Keratinocyte (primary cell): ENCODE measurements around the gene SLC44A5. TPM values are rescaled to one million over a fixed set of nuclear protein-coding genes. Genes with fewer than 3 reads are reported as not detected.

Source experiments
- DNase-seq: peaks from one replicate; pipeline ENCODE4 v3.0.0-alpha.2; 2011; ENCODE audit warnings: low read depth, missing footprints, low spot score
- FAIRE-seq: peaks from 2 replicates; lab custom pipeline; 2011; peaks lifted over from hg19 to GRCh38; lab: Jason Lieb, UNC
- H2AFZ ChIP-seq: 2 replicates; pipeline ENCODE4 v1.6.0; 2012; ENCODE audit warnings: low read length, control low read depth, inconsistent platforms; ENCODE audit not compliant: control insufficient read depth
- H3K27ac ChIP-seq: 2 replicates; pipeline ENCODE4 v1.5.1; 2011; ENCODE audit warnings: low read length; ENCODE audit not compliant: control insufficient read depth, insufficient read depth
- H3K27me3 ChIP-seq: 3 replicates; pipeline ENCODE4 v1.6.0; 2011; ENCODE audit warnings: low read length; ENCODE audit not compliant: control insufficient read depth, insufficient read depth; ENCODE audit errors: extremely low read depth
- H3K36me3 ChIP-seq, 2 experiments: 2 replicates in 1 of 2; 3 replicates in 1 of 2; pipeline ENCODE4 v1.5.1; 2011; ENCODE audit warnings: low read length in 2 of 2, mild to moderate bottlenecking in 1 of 2; ENCODE audit not compliant: control insufficient read depth in 2 of 2, insufficient read depth in 2 of 2; ENCODE audit errors: extremely low read depth in 1 of 2
- H3K4me1 ChIP-seq: 3 replicates; pipeline ENCODE4 v1.5.1; 2011; ENCODE audit warnings: low read length; ENCODE audit not compliant: control insufficient read depth, insufficient read depth; ENCODE audit errors: extremely low read depth
- H3K4me2 ChIP-seq: 3 replicates; pipeline ENCODE4 v1.6.0; 2011; ENCODE audit warnings: low read depth, low read length; ENCODE audit not compliant: control insufficient read depth, insufficient read depth; ENCODE audit errors: extremely low read depth
- H3K4me3 ChIP-seq, 3 experiments: fragments of 200-600 bp in 1 of 3; sonication (generic) in 1 of 3; 2 replicates in 2 of 3; 3 replicates in 1 of 3; pipeline ENCODE4 v1.5.1; 2011 to 2016; ENCODE audit warnings: low read length in 3 of 3, mild to moderate bottlenecking in 3 of 3, control low read depth in 2 of 3, inconsistent platforms in 1 of 3, low read depth in 1 of 3, mixed read lengths in 1 of 3, mixed run types in 1 of 3, moderate library complexity in 1 of 3; ENCODE audit not compliant: control insufficient read depth in 2 of 3, insufficient read depth in 2 of 3; ENCODE audit errors: extremely low read depth in 1 of 3
- H3K79me2 ChIP-seq: 2 replicates; pipeline ENCODE4 v1.6.0; 2012; ENCODE audit warnings: low read length; ENCODE audit not compliant: control insufficient read depth, insufficient read depth
- H3K9ac ChIP-seq: 3 replicates; pipeline ENCODE4 v1.6.0; 2011; ENCODE audit warnings: low read length; ENCODE audit not compliant: control insufficient read depth, insufficient read depth; ENCODE audit errors: extremely low read depth
- H3K9me1 ChIP-seq: 3 replicates; pipeline ENCODE4 v1.6.0; 2011; ENCODE audit warnings: low read length; ENCODE audit not compliant: control insufficient read depth, insufficient read depth; ENCODE audit errors: extremely low read depth
- H3K9me3 ChIP-seq: 2 replicates; pipeline ENCODE4 v1.5.1; 2012; ENCODE audit warnings: low read depth, low read length; ENCODE audit not compliant: control insufficient read depth
- H4K20me1 ChIP-seq: 3 replicates; pipeline ENCODE4 v1.6.0; 2011; ENCODE audit warnings: low read length; ENCODE audit not compliant: control insufficient read depth, insufficient read depth; ENCODE audit errors: extremely low read depth
- CTCF ChIP-seq, 3 experiments: IDR thresholded peaks in 1 of 3; conservative IDR thresholded peaks in 1 of 3; optimal IDR thresholded peaks in 1 of 3; 2 replicates in 2 of 3; 3 replicates in 1 of 3; pipeline versions ENCODE3 to v1.5.1; 2011; ENCODE audit warnings: low read length in 3 of 3, mild to moderate bottlenecking in 3 of 3, moderate library complexity in 2 of 3, control low read depth in 1 of 3, inconsistent platforms in 1 of 3; ENCODE audit not compliant: insufficient read depth in 2 of 3; ENCODE audit errors: extremely low read depth in 1 of 3
- EZH2 ChIP-seq: IDR thresholded peaks from one replicate; pipeline ENCODE4 v1.6.1; 2012; ENCODE audit warnings: inconsistent platforms, mild to moderate bottlenecking, low read length, moderate library complexity
- dilution Hi-C: fragments of 300-500 bp; cut with MboI; formaldehyde crosslinking; loops from one replicate; pipeline ENCODE4 v1.7.0; 2020; ENCODE audit warnings: low sequenced_read_pairs; ENCODE audit not compliant: extremely low pct_ligation_motif_present
- polyA plus RNA-seq, 5 experiments: library from polyadenylated mRNA; depleted of rRNA in 3 of 5; stranded (reverse) in 3 of 5; stranded (forward) in 1 of 5; unstranded in 1 of 5; fragments of >200 nt; gene quantifications; 1 replicate in 1 of 5; 2 replicates in 3 of 5; 3 replicates in 1 of 5; pipeline versions ENCODE4 v1.2.1 to v1.2.3, GENCODE V29; 2011 to 2012; ENCODE audit warnings: missing spikeins in 2 of 5, low read depth in 1 of 5, low replicate concordance in 1 of 5

Gene SLC44A5
- polyA plus RNA-seq, 1 donor (not counting 4 experiments of a cell fraction or from before 2014, with no cell fraction given): 0.72 TPM

DNA sequence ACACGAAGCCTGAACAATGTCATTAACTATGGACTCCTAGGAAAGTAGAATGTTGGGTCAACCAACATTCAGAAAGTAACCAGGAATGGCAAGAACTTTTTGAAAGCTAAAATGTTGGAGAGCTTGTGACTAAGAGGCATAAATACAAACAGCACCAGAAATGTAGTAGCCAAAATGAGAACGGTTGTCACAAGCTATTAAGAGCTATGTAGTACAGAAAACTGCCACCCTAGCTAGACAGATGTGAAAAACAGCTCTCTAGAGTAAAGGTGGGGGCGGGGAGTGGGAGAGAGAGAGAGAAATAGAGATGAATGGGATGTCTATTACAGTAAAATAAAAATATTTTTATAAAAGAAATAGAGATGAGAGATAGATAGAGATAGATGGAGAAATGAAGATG lies 35.1 kb downstream of the SLC44A5 start:
- no peaks in the 10 kb centered on the region for H3K36me3 ChIP-seq
- no peaks in the 10 kb centered on the region for H3K9me1 ChIP-seq
- no peak overlapping the region for H3K27ac ChIP-seq
- no peak overlapping the region for H3K4me2 ChIP-seq
- DNase-seq: no peak
- H2AFZ ChIP-seq: no peak overlapping the region
- no peak for FAIRE-seq
- no peak overlapping the region for H3K9ac ChIP-seq
- no peak for TF ChIP-seq EZH2
- no peak for TF ChIP-seq CTCF (optimal IDR thresholded peaks at IDR 0.05 in 1 of 3, IDR thresholded peaks at IDR 0.05 in 1 of 3, conservative IDR thresholded peaks at IDR 0.05 in 1 of 3; ENCODE audit: extremely low read depth in 1 of 3, insufficient read depth in 2 of 3, low read length in 3 of 3)
- H3K9me3 ChIP-seq: no peaks in the 10 kb centered on the region
- dilution Hi-C loops: no loop called here
- no peaks in the 10 kb centered on the region for H3K4me1 ChIP-seq
- no peaks in the 10 kb centered on the region for H3K27me3 ChIP-seq
- no peak overlapping the region for H3K4me3 ChIP-seq
- no peaks in the 10 kb centered on the region for H3K79me2 ChIP-seq
- H4K20me1 ChIP-seq: no peaks in the 10 kb centered on the region

DNA sequence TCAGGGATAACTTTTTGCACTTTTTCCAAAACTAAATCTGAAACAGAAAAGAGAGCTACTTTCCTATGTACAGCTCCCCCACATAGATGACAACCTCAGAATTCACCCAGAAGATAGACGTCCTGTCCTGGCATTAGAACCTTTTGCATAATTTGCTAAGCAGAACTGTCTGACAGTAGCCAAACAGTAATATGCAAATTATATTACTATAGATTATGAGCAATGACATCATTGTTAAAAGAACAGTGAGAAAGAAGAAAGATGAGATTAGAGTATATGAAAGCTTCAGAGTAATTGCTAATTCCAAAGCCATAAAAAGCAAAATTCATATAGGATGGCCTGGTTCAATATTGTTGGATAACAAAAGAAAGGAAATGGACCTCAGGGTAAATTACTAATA lies 43.7 kb downstream of the SLC44A5 start:
- Histone ChIP-seq H3K27ac (no peak overlapping the region), H3K9ac (no peak overlapping the region), H3K36me3 (no peaks in the 10 kb centered on the region), H3K27me3 (no peaks in the 10 kb centered on the region), H3K4me2 (no peak overlapping the region), H3K9me1 (no peaks in the 10 kb centered on the region), H3K79me2 (no peaks in the 10 kb centered on the region), H4K20me1 (no peaks in the 10 kb centered on the region), H3K4me3 (no peak overlapping the region), H3K9me3 (no peaks in the 10 kb centered on the region), H3K4me1 (no peaks in the 10 kb centered on the region), H2AFZ (no peak overlapping the region)
- dilution Hi-C loops: no loop called here
- no peak for TF ChIP-seq CTCF (optimal IDR thresholded peaks at IDR 0.05 in 1 of 3, IDR thresholded peaks at IDR 0.05 in 1 of 3, conservative IDR thresholded peaks at IDR 0.05 in 1 of 3; ENCODE audit: extremely low read depth in 1 of 3, insufficient read depth in 2 of 3, low read length in 3 of 3)
- TF ChIP-seq EZH2: no peak
- no peak for FAIRE-seq
- no peak for DNase-seq
